B cell (primary cell): ENCODE data around the gene LIF. TPM values are rescaled to one million over a fixed set of nuclear protein-coding genes. Genes with fewer than 3 reads are reported as not detected.

Experiments used
- ATAC-seq: fragments of 200-7000 bp; cut with Tn5 transposase; one replicate; pipeline ENCODE4 v1.10.0; 2021; ENCODE audit warnings: low read depth, mild to moderate bottlenecking, moderate number of reproducible peaks, moderate library complexity
- CTCF ChIA-PET: fragments of 350-600 bp; sonication (Branson Sonifier 250); formaldehyde crosslinking; loops from one replicate; lab custom pipeline; 2021; ENCODE audit warnings: antibody characterized with exemption, inconsistent platforms; lab: Charles Lee
- POLR2A ChIA-PET: fragments of 350-600 bp; sonication (Branson Sonifier 250); formaldehyde crosslinking; loops from one replicate; lab custom pipeline; 2021; ENCODE audit warnings: antibody characterized with exemption; lab: Charles Lee
- DNase-seq: peaks from one replicate; pipeline ENCODE4 v3.0.0; 2013
- H2AFZ ChIP-seq: 2 replicates; pipeline ENCODE4 v1.6.1; 2012; ENCODE audit warnings: mild to moderate bottlenecking, low read depth, low read length; ENCODE audit not compliant: insufficient read depth, poor library complexity, severe bottlenecking
- H3K27ac ChIP-seq, 2 donors: 1 replicate in 1 of 2; 2 replicates in 1 of 2; pipeline ENCODE4 v1.5.1; 2012 to 2013; ENCODE audit warnings: low read length in 2 of 2, mild to moderate bottlenecking in 2 of 2, moderate library complexity in 1 of 2
- H3K27me3 ChIP-seq, 4 experiments: fragments of 200-600 bp in 1 of 4; sonication (generic) in 1 of 4; replicated peaks in 1 of 4; 1 replicate in 2 of 4; 2 replicates in 2 of 4; pipeline versions ENCODE4 v1.6.1 to v1.7.0; 2013 to 2016; ENCODE audit warnings: low read length in 3 of 4, mild to moderate bottlenecking in 2 of 4, mixed read lengths in 1 of 4, moderate library complexity in 1 of 4; ENCODE audit not compliant: insufficient read depth in 4 of 4, control insufficient read depth in 3 of 4; ENCODE audit errors: control extremely low read depth in 1 of 4
- H3K36me3 ChIP-seq, 2 experiments: replicated peaks in 1 of 2; 1 replicate in 1 of 2; 2 replicates in 1 of 2; pipeline versions ENCODE4 v1.6.1 to v1.7.1; 2013; ENCODE audit warnings: low read length in 1 of 2; ENCODE audit not compliant: insufficient read depth in 2 of 2, control insufficient read depth in 1 of 2; ENCODE audit errors: control extremely low read depth in 1 of 2, extremely low read depth in 1 of 2
- H3K4me1 ChIP-seq, 2 donors: fragments of 200-600 bp in 1 of 2; sonication (generic) in 1 of 2; 1 replicate in 1 of 2; 2 replicates in 1 of 2; pipeline versions ENCODE4 v1.5.1 to v1.6.1; 2013 to 2017; ENCODE audit warnings: low read length in 2 of 2; ENCODE audit not compliant: control insufficient read depth in 2 of 2, insufficient read depth in 2 of 2
- H3K4me2 ChIP-seq: replicated peaks from 2 replicates; pipeline ENCODE3; 2012; ENCODE audit warnings: mild to moderate bottlenecking, low read depth, low read length; ENCODE audit not compliant: poor library complexity, severe bottlenecking
- H3K4me3 ChIP-seq, 5 experiments: fragments of 200-600 bp in 1 of 5; sonication (generic) in 1 of 5; 1 replicate in 3 of 5; 2 replicates in 2 of 5; pipeline versions ENCODE4 v1.5.1 to v1.7.0; 2011 to 2016; ENCODE audit warnings: low read length in 4 of 5, mild to moderate bottlenecking in 4 of 5, low read depth in 2 of 5, control low read depth in 1 of 5, moderate library complexity in 1 of 5; ENCODE audit not compliant: insufficient read depth in 1 of 5; ENCODE audit errors: control extremely low read depth in 1 of 5, extremely low read depth in 1 of 5
- H3K79me2 ChIP-seq: fragments of 200-600 bp; sonication (generic); one replicate; pipeline ENCODE4 v1.6.0; 2016; ENCODE audit warnings: low read length; ENCODE audit not compliant: control insufficient read depth, insufficient read depth
- H3K9ac ChIP-seq: fragments of 200-600 bp; sonication (generic); 2 replicates; pipeline ENCODE4 v1.6.1; 2017; ENCODE audit warnings: mild to moderate bottlenecking, low read length, moderate library complexity
- H3K9me3 ChIP-seq, 3 donors: one replicate each; pipeline versions ENCODE4 v1.6.1 to v1.7.1; 2013; ENCODE audit warnings: low read length in 2 of 3; ENCODE audit not compliant: control insufficient read depth in 2 of 3, insufficient read depth in 1 of 3; ENCODE audit errors: control extremely low read depth in 1 of 3
- H4K20me1 ChIP-seq: 2 replicates; pipeline ENCODE4 v1.6.0; 2012; ENCODE audit warnings: mild to moderate bottlenecking, low read length; ENCODE audit not compliant: insufficient read depth, control insufficient read depth, poor library complexity, severe bottlenecking
- H3K27ac Mint-ChIP-seq: one replicate; pipeline ENCODE4 v1.8.0; 2021; ENCODE audit warnings: mixed read lengths
- H3K27me3 Mint-ChIP-seq: one replicate; pipeline ENCODE4 v1.8.0; 2021; ENCODE audit warnings: mixed read lengths
- H3K4me1 Mint-ChIP-seq: one replicate; pipeline ENCODE4 v1.8.0; 2021; ENCODE audit warnings: mixed read lengths
- H3K4me3 Mint-ChIP-seq: one replicate; pipeline ENCODE4 v1.8.0; 2021; ENCODE audit warnings: mixed read lengths
- H3K9me3 Mint-ChIP-seq: one replicate; pipeline ENCODE4 v1.8.0; 2022; ENCODE audit warnings: mixed read lengths; ENCODE audit not compliant: insufficient read depth
- EZH2 ChIP-seq: IDR thresholded peaks from 2 replicates; pipeline ENCODE4 v1.6.1; 2012; ENCODE audit warnings: borderline replicate concordance, low read depth, mild to moderate bottlenecking, moderate library complexity, low read length; ENCODE audit not compliant: insufficient read depth, poor library complexity, severe bottlenecking
- WGBS: methylation state at CpG from one replicate; pipeline ENCODE4 v1.1.5; 2013; ENCODE audit warnings: missing lambda C conversion rate; ENCODE audit not compliant: insufficient coverage; 5-methylcytosine and 5-hydroxymethylcytosine counted together
- intact Hi-C: fragments of 100-400 bp; cut with micrococcal nuclease; formaldehyde crosslinking; loops from one replicate; pipeline ENCODE4 v1.10.0; 2022
- polyA plus RNA-seq: library from polyadenylated mRNA; depleted of rRNA; stranded (reverse); fragments of >200 nt; gene quantifications from 2 replicates; pipeline ENCODE4 v1.2.3, GENCODE V29; 2012
- total RNA-seq, 2 donors: library from RNA; stranded (reverse); fragments of 120-200 nt in 1 of 2; gene quantifications; 1 replicate in 1 of 2; 2 replicates in 1 of 2; pipeline versions ENCODE4 v1.2.3 to v1.2.4, GENCODE V29; 2013 to 2022
- TF ChIP-seq, protein P1 (sequence below): fragments of 200-600 bp; IDR thresholded peaks from one replicate; pipeline ENCODE4 v1.8.0; 2022; ENCODE audit warnings: antibody characterized with exemption, mild to moderate bottlenecking

The LIF gene
- total and polyA plus RNA-seq, 2 donors (not counting 1 experiment from before 2014, with no cell fraction given): 0.47 TPM; not detected in 1

DNA sequence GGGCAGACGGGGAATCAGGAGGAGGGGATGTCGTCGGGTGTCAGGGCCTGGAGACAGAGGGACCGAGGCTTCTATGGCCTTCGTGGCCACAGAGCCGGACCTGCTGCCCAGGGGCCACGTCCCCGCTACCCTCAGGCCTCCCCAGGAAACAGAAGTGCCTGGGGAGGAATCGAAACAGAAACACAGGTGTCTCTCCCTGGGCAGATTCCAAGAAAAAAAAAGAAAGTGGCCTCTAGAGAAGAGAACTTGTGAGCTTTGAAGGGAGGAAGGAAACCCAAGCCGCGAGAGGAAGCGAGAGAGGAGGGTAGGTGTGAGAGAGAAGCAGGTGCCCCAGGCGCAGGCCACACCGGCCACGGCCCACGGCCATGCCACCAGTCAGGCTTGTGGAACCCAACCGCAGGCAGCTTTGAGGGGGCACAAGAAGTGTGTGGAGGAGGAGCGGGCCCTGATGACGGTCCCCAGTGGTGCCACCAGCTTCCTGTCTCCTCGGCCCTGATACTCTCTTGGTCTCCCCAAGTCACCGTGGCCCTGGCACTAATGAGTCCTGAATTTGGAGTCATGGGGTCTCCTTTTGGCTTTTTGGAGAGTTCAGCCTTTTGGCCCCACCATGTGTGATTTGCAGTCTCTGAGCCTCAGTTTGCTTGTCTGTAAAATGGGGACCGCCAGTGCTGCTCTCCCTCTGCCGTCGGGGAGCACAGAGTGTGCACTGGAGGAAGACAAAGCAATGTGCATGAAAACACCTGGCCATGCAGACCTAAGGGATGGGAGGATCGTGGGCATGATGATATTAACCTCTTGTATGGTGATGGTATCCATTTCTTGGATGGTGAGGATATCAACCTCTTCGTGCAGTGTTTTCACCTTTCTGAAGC lies 25.2 kb downstream of the LIF start:
- Histone ChIP-seq H3K9me3 (peaks cover 0 to 4% (median 0%) of the 10 kb centered on the region in 3 donors), H3K4me3 (peak overlapping the region in 1 of 5 experiments; percentile 19), H2AFZ (peak overlapping the region; percentile 44), H3K4me1 (peaks cover 26 to 42% of the 10 kb centered on the region in 2 donors), H4K20me1 (no peaks in the 10 kb centered on the region), H3K36me3 (no peaks in the 10 kb centered on the region), H3K4me2 (peak overlapping the region; percentile 58), H3K9ac (peak overlapping the region; percentile 19), H3K27me3 (no peaks in the 10 kb centered on the region), H3K27ac (peak overlapping the region; percentile 34 to 41), H3K79me2 (no peaks in the 10 kb centered on the region)
- Mint-ChIP-seq H3K27ac (no peak overlapping the region), H3K4me3 (peak overlapping the region; percentile 24), H3K4me1 (peaks cover 21% of the 10 kb centered on the region), H3K27me3 (peaks cover 13% of the 10 kb centered on the region), H3K9me3 (no peaks in the 10 kb centered on the region)
- ChIA-PET CTCF (no interaction called here), POLR2A (no interaction called here)
- DNase-seq (peak; percentile 63), ATAC-seq (peak; percentile 39)
- 7% methylated on average over 22 of the region's 26 CpGs for WGBS
- intact Hi-C loops: no loop called here
- TF ChIP-seq, protein P1, sequence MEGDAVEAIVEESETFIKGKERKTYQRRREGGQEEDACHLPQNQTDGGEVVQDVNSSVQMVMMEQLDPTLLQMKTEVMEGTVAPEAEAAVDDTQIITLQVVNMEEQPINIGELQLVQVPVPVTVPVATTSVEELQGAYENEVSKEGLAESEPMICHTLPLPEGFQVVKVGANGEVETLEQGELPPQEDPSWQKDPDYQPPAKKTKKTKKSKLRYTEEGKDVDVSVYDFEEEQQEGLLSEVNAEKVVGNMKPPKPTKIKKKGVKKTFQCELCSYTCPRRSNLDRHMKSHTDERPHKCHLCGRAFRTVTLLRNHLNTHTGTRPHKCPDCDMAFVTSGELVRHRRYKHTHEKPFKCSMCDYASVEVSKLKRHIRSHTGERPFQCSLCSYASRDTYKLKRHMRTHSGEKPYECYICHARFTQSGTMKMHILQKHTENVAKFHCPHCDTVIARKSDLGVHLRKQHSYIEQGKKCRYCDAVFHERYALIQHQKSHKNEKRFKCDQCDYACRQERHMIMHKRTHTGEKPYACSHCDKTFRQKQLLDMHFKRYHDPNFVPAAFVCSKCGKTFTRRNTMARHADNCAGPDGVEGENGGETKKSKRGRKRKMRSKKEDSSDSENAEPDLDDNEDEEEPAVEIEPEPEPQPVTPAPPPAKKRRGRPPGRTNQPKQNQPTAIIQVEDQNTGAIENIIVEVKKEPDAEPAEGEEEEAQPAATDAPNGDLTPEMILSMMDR: no peak
- TF ChIP-seq EZH2: no peak

DNA sequence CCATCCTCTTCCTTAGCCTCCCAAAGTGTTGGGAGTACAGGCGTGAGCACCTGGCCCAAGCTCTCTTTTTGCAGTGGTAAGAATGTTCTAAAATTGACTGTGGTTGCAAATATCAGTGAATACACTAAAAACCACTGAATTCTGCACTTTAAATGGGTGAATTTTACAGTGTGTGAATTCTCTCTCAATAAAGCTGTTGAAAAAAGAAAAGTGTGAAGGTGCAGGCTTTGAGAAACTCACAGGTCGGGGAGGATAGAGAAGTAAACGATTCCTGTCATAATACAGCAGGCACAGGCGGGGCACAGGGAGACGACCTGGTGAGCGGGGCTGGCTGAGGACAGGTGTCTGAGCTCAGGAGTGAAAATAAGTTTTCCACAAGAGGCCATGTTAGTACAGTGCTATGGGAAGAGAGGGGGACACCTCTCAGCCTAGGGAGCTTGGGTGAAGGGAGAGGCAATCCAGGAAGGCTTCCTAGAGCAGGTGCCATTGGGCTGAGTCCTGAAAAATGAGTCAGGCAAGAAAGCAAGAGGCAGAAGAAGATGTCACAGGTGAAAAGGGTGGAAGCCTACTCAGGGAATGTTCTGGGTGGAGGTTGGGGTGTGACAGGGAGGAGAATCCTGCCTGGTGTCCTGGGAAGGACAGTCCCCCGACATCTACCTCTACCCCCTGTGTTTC lies 26.1 kb downstream of the LIF start:
- H3K9me3 ChIP-seq: peaks cover 0 to 4% (median 0%) of the 10 kb centered on the region in 3 donors
- no peaks in the 10 kb centered on the region for H3K79me2 ChIP-seq
- H3K4me3 ChIP-seq: no peak overlapping the region
- H3K27me3 ChIP-seq: no peaks in the 10 kb centered on the region
- H2AFZ ChIP-seq: no peak overlapping the region
- no peaks in the 10 kb centered on the region for H4K20me1 ChIP-seq
- DNase-seq: no peak
- ChIA-PET POLR2A (no interaction called here), CTCF (no interaction called here)
- H3K27ac ChIP-seq: peak overlapping the region; percentile 34 to 41
- H3K4me1 ChIP-seq: peaks cover 26 to 42% of the 10 kb centered on the region in 2 donors
- no peak overlapping the region for H3K27ac Mint-ChIP-seq
- H3K9ac ChIP-seq: peak overlapping the region; percentile 19
- WGBS: 54% methylated on average over 5 of the region's 7 CpGs
- peaks cover 21% of the 10 kb centered on the region for H3K4me1 Mint-ChIP-seq
- H3K36me3 ChIP-seq: no peaks in the 10 kb centered on the region
- no peak for ATAC-seq
- TF ChIP-seq EZH2: no peak
- TF ChIP-seq, protein P1: no peak
- peak overlapping the region; percentile 35 for H3K4me3 Mint-ChIP-seq
- peaks cover 19% of the 10 kb centered on the region for H3K27me3 Mint-ChIP-seq
- no peaks in the 10 kb centered on the region for H3K9me3 Mint-ChIP-seq
- intact Hi-C loops: no loop called here
- peak overlapping the region; percentile 58 for H3K4me2 ChIP-seq
